Bronchial epithelial cell (primary cell): Measurements from ENCODE around the gene IKZF1. TPM values are rescaled to one million over a fixed set of nuclear protein-coding genes. Genes with fewer than 3 reads are reported as not detected.

Experiments
- DNase-seq: peaks from one replicate; pipeline ENCODE4 v3.0.0-alpha.2; 2010; ENCODE audit warnings: low read depth
- FAIRE-seq: peaks from 2 replicates; lab custom pipeline; 2011; peaks lifted over from hg19 to GRCh38; lab: Jason Lieb, UNC
- H3K27me3 ChIP-seq: 2 replicates; pipeline ENCODE4 v1.5.1; 2011; ENCODE audit warnings: low read length; ENCODE audit not compliant: control insufficient read depth, insufficient read depth
- H3K36me3 ChIP-seq: 2 replicates; pipeline ENCODE4 v1.5.1; 2011; ENCODE audit warnings: low read length; ENCODE audit not compliant: control insufficient read depth, insufficient read depth
- H3K4me3 ChIP-seq: 2 replicates; pipeline ENCODE4 v1.5.1; 2011; ENCODE audit warnings: mild to moderate bottlenecking, low read depth, low read length, control low read depth
- CTCF ChIP-seq: IDR thresholded peaks from 2 replicates; pipeline ENCODE4 v1.5.1; 2011; ENCODE audit warnings: mild to moderate bottlenecking, moderate library complexity, low read length, control low read depth, inconsistent platforms; ENCODE audit not compliant: insufficient read depth, severe bottlenecking
- total RNA-seq: library from RNA; depleted of rRNA; stranded (reverse); fragments of >200 nt; gene quantifications from 2 replicates; pipeline ENCODE4 v1.2.1, GENCODE V29; 2014

The IKZF1 gene
- total RNA-seq, 1 donor from 2014 or later, result not detected

GRCh38 chr7:50270531-50271018 is 33.9 kb upstream of the IKZF1 start:
- Histone ChIP-seq H3K36me3 (no peaks in the 10 kb centered on the region), H3K27me3 (no peaks in the 10 kb centered on the region), H3K4me3 (no peak overlapping the region)
- FAIRE-seq, result no peak
- TF ChIP-seq CTCF, result no peak
- DNase-seq, result no peak

GRCh38 chr7:50272808-50273207 is 31.7 kb upstream of the IKZF1 start:
- TF ChIP-seq CTCF, result no peak
- Histone ChIP-seq H3K36me3 (no peaks in the 10 kb centered on the region), H3K4me3 (no peak overlapping the region), H3K27me3 (no peaks in the 10 kb centered on the region)
- DNase-seq (no peak), FAIRE-seq (no peak)

GRCh38 chr7:50273301-50273700 is 31.2 kb upstream of the IKZF1 start:
- no peaks in the 10 kb centered on the region for H3K27me3 ChIP-seq
- DNase-seq, result no peak
- no peak for TF ChIP-seq CTCF
- H3K4me3 ChIP-seq, result no peak overlapping the region
- no peak for FAIRE-seq
- H3K36me3 ChIP-seq, result no peaks in the 10 kb centered on the region

- TF ChIP-seq CTCF, result no peak
- Histone ChIP-seq H3K36me3 (no peaks in the 10 kb centered on the region), H3K4me3 (no peak overlapping the region), H3K27me3 (no peaks in the 10 kb centered on the region)
- FAIRE-seq, result no peak
- no peak for DNase-seq
Measured at GRCh38 chr7:50273870-50274269, 30.6 kb upstream of the IKZF1 start.

- no peak for DNase-seq
- H3K36me3 ChIP-seq, result no peaks in the 10 kb centered on the region
- TF ChIP-seq CTCF, result no peak
- FAIRE-seq, result no peak
- no peak overlapping the region for H3K4me3 ChIP-seq
- H3K27me3 ChIP-seq, result no peaks in the 10 kb centered on the region
Measured at GRCh38 chr7:50274361-50274760, 30.2 kb upstream of the IKZF1 start.

- TF ChIP-seq CTCF, result no peak
- no peak for DNase-seq
- Histone ChIP-seq H3K4me3 (no peak overlapping the region), H3K27me3 (no peaks in the 10 kb centered on the region), H3K36me3 (no peaks in the 10 kb centered on the region)
- no peak for FAIRE-seq
Measured at GRCh38 chr7:50275430-50275829, 29.1 kb upstream of the IKZF1 start.
